Liver (tissue), 9 donors: Measurements from ENCODE around the gene ZNF213. TPM values are rescaled to one million over a fixed set of nuclear protein-coding genes. Genes with fewer than 3 reads are reported as not detected.

Experiments used
- DNase-seq: peaks from one replicate; pipeline ENCODE4 v3.0.0-alpha.2; 2017; ENCODE audit warnings: low spot score
- H3K27ac ChIP-seq, 2 donors: one replicate each; pipeline ENCODE4 v1.7.0; 2013; ENCODE audit warnings: inconsistent platforms in 2 of 2, low read length in 2 of 2, control low read depth in 1 of 2, low read depth in 1 of 2, mild to moderate bottlenecking in 1 of 2
- H3K27me3 ChIP-seq, 4 donors: one replicate each; pipeline versions ENCODE4 v1.6.1 to v1.7.0; 2013; ENCODE audit warnings: low read length in 3 of 4, inconsistent platforms in 1 of 4, mild to moderate bottlenecking in 1 of 4, moderate library complexity in 1 of 4; ENCODE audit not compliant: control insufficient read depth in 4 of 4, insufficient read depth in 4 of 4
- H3K36me3 ChIP-seq, 4 donors: one replicate each; pipeline versions ENCODE4 v1.6.1 to v1.7.0; 2013; ENCODE audit warnings: low read length in 3 of 4, mild to moderate bottlenecking in 3 of 4, low read depth in 1 of 4, moderate library complexity in 1 of 4; ENCODE audit not compliant: control insufficient read depth in 4 of 4, insufficient read depth in 3 of 4
- H3K4me1 ChIP-seq, 4 donors: one replicate each; pipeline versions ENCODE4 v1.6.1 to v1.7.0; 2013; ENCODE audit warnings: low read length in 3 of 4, mild to moderate bottlenecking in 3 of 4, moderate library complexity in 1 of 4; ENCODE audit not compliant: control insufficient read depth in 4 of 4, insufficient read depth in 4 of 4
- H3K4me3 ChIP-seq, 3 donors: one replicate each; pipeline versions ENCODE4 v1.6.1 to v1.7.0; 2013; ENCODE audit warnings: low read length in 3 of 3, control low read depth in 1 of 3, low read depth in 1 of 3, mild to moderate bottlenecking in 1 of 3
- H3K9ac ChIP-seq, 2 donors: one replicate each; pipeline ENCODE4 v1.7.0; 2013; ENCODE audit warnings: low read length in 2 of 2, mild to moderate bottlenecking in 2 of 2, moderate library complexity in 2 of 2, control low read depth in 1 of 2, low read depth in 1 of 2
- H3K9me3 ChIP-seq, 4 donors: one replicate each; pipeline versions ENCODE4 v1.6.1 to v1.7.0; 2013; ENCODE audit warnings: low read length in 3 of 4; ENCODE audit not compliant: control insufficient read depth in 4 of 4
- EGR1 ChIP-seq, 2 donors: IDR thresholded peaks; 2 replicates each; pipeline ENCODE4 v1.6.1; 2016 to 2018; ENCODE audit warnings: antibody characterized with exemption in 2 of 2, low read depth in 2 of 2
- FOXA1 ChIP-seq: IDR thresholded peaks from 2 replicates; pipeline ENCODE4 v1.6.1; 2016; ENCODE audit warnings: antibody characterized with exemption
- FOXA2 ChIP-seq: IDR thresholded peaks from 2 replicates; pipeline ENCODE4 v1.6.1; 2016; ENCODE audit warnings: antibody characterized with exemption
- GABPA ChIP-seq, 2 donors: IDR thresholded peaks in 1 of 2; conservative IDR thresholded peaks in 1 of 2; 2 replicates each; pipeline ENCODE4 v1.6.1; 2016; ENCODE audit warnings: antibody characterized with exemption in 2 of 2, mild to moderate bottlenecking in 1 of 2, moderate library complexity in 1 of 2
- HNF4A ChIP-seq, 2 donors: conservative IDR thresholded peaks; 2 replicates each; pipeline ENCODE4 v1.6.1; 2016; ENCODE audit warnings: antibody characterized with exemption in 2 of 2, mild to moderate bottlenecking in 2 of 2
- HNF4G ChIP-seq: IDR thresholded peaks from 2 replicates; pipeline ENCODE4 v1.6.1; 2016; ENCODE audit warnings: antibody characterized with exemption
- JUND ChIP-seq, 2 donors: IDR thresholded peaks; 2 replicates each; pipeline ENCODE4 v1.6.1; 2016; ENCODE audit warnings: antibody characterized with exemption in 2 of 2
- NR2F2 ChIP-seq: IDR thresholded peaks from 2 replicates; pipeline ENCODE4 v1.6.1; 2016; ENCODE audit warnings: antibody characterized with exemption
- RAD21 ChIP-seq, 2 donors: IDR thresholded peaks; 2 replicates each; pipeline ENCODE4 v1.6.1; 2016; ENCODE audit warnings: antibody characterized with exemption in 2 of 2, mild to moderate bottlenecking in 2 of 2
- RXRA ChIP-seq, 2 donors: IDR thresholded peaks; 2 replicates each; pipeline ENCODE4 v1.6.1; 2017 to 2018; ENCODE audit warnings: antibody characterized with exemption in 2 of 2, mild to moderate bottlenecking in 1 of 2
- SP1 ChIP-seq: IDR thresholded peaks from 2 replicates; pipeline ENCODE4 v1.6.1; 2018; ENCODE audit warnings: antibody characterized with exemption, mild to moderate bottlenecking
- TAF1 ChIP-seq: conservative IDR thresholded peaks from 2 replicates; pipeline ENCODE4 v1.6.1; 2016; ENCODE audit warnings: antibody characterized with exemption, mild to moderate bottlenecking
- YY1 ChIP-seq: IDR thresholded peaks from 2 replicates; pipeline ENCODE4 v1.6.1; 2016; ENCODE audit warnings: antibody characterized with exemption, mild to moderate bottlenecking
- WGBS: extraction: QIAGEN DNeasy Blood & Tissue Kit; methylation state at CpG from one replicate; pipeline ENCODE4 v1.1.7; 2013; 5-methylcytosine and 5-hydroxymethylcytosine counted together
- polyA plus RNA-seq, 2 donors: library from polyadenylated mRNA; stranded (reverse) in 1 of 2; unstranded in 1 of 2; fragments of 200-250 nt in 1 of 2; fragments of >200 nt in 1 of 2; fragmentation: Nextera tagmentation in 1 of 2; extraction: Ambion mirVana in 1 of 2; gene quantifications; one replicate each; pipeline versions ENCODE4 v1.2.1 to v1.2.3, GENCODE V29; 2013 to 2015
- total RNA-seq, 2 donors: library from RNA; depleted of rRNA; stranded (reverse); fragments of >200 nt; gene quantifications; one replicate each; pipeline ENCODE4 v1.2.3, GENCODE V29; 2014
- TF ChIP-seq, protein P1 (sequence below): IDR thresholded peaks from 2 replicates; pipeline ENCODE4 v1.6.1; 2016; ENCODE audit warnings: antibody characterized with exemption
- TF ChIP-seq, protein P2 (sequence below): fragments of 150-350 bp; IDR thresholded peaks from 2 replicates; pipeline ENCODE4 v1.5.1; 2017; ENCODE audit warnings: improper control_type of control experiment, low read depth, low read length; ENCODE audit not compliant: missing input control
- TF ChIP-seq, protein P3 (sequence below): IDR thresholded peaks from 2 replicates; pipeline ENCODE4 v1.6.1; 2016; ENCODE audit warnings: antibody characterized with exemption, mild to moderate bottlenecking
- TF ChIP-seq, protein P4 (sequence below): IDR thresholded peaks from 2 replicates; pipeline ENCODE4 v1.6.1; 2016; ENCODE audit warnings: antibody characterized with exemption
- TF ChIP-seq, protein P5 (sequence below): IDR thresholded peaks from 2 replicates; pipeline ENCODE4 v1.6.1; 2016; ENCODE audit warnings: antibody characterized with exemption
- donor health status: healthy.
- donor health status: healthy.
- donor health status: healthy.
- donor health status: healthy.
- donor health status: healthy.

The ZNF213 gene
- total and polyA plus RNA-seq, 4 donors = 0.56 to 4.5 (median 1.7) TPM

DNA sequence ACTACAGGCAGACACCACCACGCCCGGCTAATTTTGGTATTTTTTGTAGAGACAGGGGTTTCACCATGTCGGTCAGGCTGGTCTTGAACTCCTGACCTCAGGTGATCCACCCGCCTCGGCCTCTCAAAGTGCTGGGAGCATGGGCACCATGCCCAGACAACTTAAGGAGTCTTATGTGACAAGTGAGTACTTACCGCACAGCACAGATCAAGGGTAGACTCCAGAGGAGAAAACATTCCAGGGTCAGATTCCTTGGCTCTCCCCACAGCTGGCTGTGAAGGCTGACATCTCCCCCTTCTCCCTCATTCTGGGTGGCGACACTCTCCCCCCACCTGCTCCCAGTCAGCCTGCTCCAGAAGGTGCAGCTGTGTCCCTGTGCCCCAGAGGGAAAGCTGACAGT, 46.4 kb upstream of the ZNF213 start:
- no peak overlapping the region for H3K27ac ChIP-seq
- TF ChIP-seq, protein P1, sequence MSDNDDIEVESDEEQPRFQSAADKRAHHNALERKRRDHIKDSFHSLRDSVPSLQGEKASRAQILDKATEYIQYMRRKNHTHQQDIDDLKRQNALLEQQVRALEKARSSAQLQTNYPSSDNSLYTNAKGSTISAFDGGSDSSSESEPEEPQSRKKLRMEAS = no peak
- no peak for TF ChIP-seq EGR1 (IDR thresholded peaks at IDR 0.05; ENCODE audit: low read depth in 2 of 2)
- TF ChIP-seq JUND (IDR thresholded peaks at IDR 0.05) = no peak
- no peak for TF ChIP-seq FOXA1
- TF ChIP-seq, protein P2, sequence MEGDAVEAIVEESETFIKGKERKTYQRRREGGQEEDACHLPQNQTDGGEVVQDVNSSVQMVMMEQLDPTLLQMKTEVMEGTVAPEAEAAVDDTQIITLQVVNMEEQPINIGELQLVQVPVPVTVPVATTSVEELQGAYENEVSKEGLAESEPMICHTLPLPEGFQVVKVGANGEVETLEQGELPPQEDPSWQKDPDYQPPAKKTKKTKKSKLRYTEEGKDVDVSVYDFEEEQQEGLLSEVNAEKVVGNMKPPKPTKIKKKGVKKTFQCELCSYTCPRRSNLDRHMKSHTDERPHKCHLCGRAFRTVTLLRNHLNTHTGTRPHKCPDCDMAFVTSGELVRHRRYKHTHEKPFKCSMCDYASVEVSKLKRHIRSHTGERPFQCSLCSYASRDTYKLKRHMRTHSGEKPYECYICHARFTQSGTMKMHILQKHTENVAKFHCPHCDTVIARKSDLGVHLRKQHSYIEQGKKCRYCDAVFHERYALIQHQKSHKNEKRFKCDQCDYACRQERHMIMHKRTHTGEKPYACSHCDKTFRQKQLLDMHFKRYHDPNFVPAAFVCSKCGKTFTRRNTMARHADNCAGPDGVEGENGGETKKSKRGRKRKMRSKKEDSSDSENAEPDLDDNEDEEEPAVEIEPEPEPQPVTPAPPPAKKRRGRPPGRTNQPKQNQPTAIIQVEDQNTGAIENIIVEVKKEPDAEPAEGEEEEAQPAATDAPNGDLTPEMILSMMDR = no peak
- TF ChIP-seq GABPA (IDR thresholded peaks at IDR 0.05 in 1 of 2, conservative IDR thresholded peaks at IDR 0.05 in 1 of 2) = no peak
- no peak for TF ChIP-seq RAD21 (IDR thresholded peaks at IDR 0.05)
- TF ChIP-seq FOXA2 = no peak
- TF ChIP-seq YY1 = no peak
- TF ChIP-seq HNF4G = no peak
- no peak for TF ChIP-seq TAF1
- TF ChIP-seq, protein P3, sequence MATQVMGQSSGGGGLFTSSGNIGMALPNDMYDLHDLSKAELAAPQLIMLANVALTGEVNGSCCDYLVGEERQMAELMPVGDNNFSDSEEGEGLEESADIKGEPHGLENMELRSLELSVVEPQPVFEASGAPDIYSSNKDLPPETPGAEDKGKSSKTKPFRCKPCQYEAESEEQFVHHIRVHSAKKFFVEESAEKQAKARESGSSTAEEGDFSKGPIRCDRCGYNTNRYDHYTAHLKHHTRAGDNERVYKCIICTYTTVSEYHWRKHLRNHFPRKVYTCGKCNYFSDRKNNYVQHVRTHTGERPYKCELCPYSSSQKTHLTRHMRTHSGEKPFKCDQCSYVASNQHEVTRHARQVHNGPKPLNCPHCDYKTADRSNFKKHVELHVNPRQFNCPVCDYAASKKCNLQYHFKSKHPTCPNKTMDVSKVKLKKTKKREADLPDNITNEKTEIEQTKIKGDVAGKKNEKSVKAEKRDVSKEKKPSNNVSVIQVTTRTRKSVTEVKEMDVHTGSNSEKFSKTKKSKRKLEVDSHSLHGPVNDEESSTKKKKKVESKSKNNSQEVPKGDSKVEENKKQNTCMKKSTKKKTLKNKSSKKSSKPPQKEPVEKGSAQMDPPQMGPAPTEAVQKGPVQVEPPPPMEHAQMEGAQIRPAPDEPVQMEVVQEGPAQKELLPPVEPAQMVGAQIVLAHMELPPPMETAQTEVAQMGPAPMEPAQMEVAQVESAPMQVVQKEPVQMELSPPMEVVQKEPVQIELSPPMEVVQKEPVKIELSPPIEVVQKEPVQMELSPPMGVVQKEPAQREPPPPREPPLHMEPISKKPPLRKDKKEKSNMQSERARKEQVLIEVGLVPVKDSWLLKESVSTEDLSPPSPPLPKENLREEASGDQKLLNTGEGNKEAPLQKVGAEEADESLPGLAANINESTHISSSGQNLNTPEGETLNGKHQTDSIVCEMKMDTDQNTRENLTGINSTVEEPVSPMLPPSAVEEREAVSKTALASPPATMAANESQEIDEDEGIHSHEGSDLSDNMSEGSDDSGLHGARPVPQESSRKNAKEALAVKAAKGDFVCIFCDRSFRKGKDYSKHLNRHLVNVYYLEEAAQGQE = no peak
- TF ChIP-seq, protein P4, sequence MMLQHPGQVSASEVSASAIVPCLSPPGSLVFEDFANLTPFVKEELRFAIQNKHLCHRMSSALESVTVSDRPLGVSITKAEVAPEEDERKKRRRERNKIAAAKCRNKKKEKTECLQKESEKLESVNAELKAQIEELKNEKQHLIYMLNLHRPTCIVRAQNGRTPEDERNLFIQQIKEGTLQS = no peak
- TF ChIP-seq RXRA (IDR thresholded peaks at IDR 0.05) = no peak
- no peak for TF ChIP-seq HNF4A (conservative IDR thresholded peaks at IDR 0.05)
- no peak for TF ChIP-seq SP1
- no peak for TF ChIP-seq NR2F2
- TF ChIP-seq, protein P5, sequence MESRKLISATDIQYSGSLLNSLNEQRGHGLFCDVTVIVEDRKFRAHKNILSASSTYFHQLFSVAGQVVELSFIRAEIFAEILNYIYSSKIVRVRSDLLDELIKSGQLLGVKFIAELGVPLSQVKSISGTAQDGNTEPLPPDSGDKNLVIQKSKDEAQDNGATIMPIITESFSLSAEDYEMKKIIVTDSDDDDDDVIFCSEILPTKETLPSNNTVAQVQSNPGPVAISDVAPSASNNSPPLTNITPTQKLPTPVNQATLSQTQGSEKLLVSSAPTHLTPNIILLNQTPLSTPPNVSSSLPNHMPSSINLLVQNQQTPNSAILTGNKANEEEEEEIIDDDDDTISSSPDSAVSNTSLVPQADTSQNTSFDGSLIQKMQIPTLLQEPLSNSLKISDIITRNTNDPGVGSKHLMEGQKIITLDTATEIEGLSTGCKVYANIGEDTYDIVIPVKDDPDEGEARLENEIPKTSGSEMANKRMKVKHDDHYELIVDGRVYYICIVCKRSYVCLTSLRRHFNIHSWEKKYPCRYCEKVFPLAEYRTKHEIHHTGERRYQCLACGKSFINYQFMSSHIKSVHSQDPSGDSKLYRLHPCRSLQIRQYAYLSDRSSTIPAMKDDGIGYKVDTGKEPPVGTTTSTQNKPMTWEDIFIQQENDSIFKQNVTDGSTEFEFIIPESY = no peak
- H3K9ac ChIP-seq = no peak overlapping the region
- no peaks in the 10 kb centered on the region for H3K9me3 ChIP-seq
- no peaks in the 10 kb centered on the region for H3K36me3 ChIP-seq
- WGBS = 83% methylated on average over 7 of the region's 7 CpGs
- DNase-seq = no peak
- H3K27me3 ChIP-seq = no peaks in the 10 kb centered on the region
- H3K4me3 ChIP-seq = no peak overlapping the region
- peaks cover 0 to 10% (median 0%) of the 10 kb centered on the region in 4 donors for H3K4me1 ChIP-seq
